Measurements from ENCODE around the gene SPAG9.

- TF ChIP-seq CTCF (IDR thresholded peaks at IDR 0.05 in 4 of 5, conservative IDR thresholded peaks at IDR 0.05 in 1 of 5) (no peak), POLR2A (IDR thresholded peaks at IDR 0.05) (no peak)
These were observed 199.6 kb downstream of the SPAG9 start for GRCh38 chr17:50920891-50921586.

All from gastrocnemius medialis (tissue), 4 donors.